H1 (cell line): ENCODE data around the gene LIG4. TPM values are rescaled to one million over a fixed set of nuclear protein-coding genes. Genes with fewer than 3 reads are reported as not detected.

Experiments used
- EP300 ChIP-seq, 2 experiments: IDR thresholded peaks; 1 replicate in 1 of 2; 2 replicates in 1 of 2; pipeline ENCODE4 v1.6.1; 2011 to 2012; ENCODE audit warnings: low read depth in 2 of 2, low read length in 2 of 2, mild to moderate bottlenecking in 2 of 2, borderline replicate concordance in 1 of 2, inconsistent platforms in 1 of 2, moderate library complexity in 1 of 2
- RNF2 ChIP-seq: fragments of 200-900, 300-1000 bp; sonication (generic); IDR thresholded peaks from 2 replicates; pipeline ENCODE4 v1.7.1; 2016; ENCODE audit warnings: borderline replicate concordance, low read depth, mild to moderate bottlenecking, antibody characterized with exemption, low read length; ENCODE audit not compliant: poor library complexity, severe bottlenecking; ENCODE audit errors: missing control alignments
- polyA plus RNA-seq, 7 experiments: library from polyadenylated mRNA; depleted of rRNA in 3 of 7; stranded (reverse) in 5 of 7; unstranded in 2 of 7; fragments of >200 nt in 5 of 7; fragments of 200-250 nt in 2 of 7; gene quantifications; 1 replicate in 5 of 7; 2 replicates in 1 of 7; 4 replicates in 1 of 7; pipeline versions ENCODE4 v1.2.1 to v1.2.3, GENCODE V29; 2011 to 2013; ENCODE audit warnings: missing spikeins in 2 of 7, mixed read lengths in 2 of 7
- total RNA-seq: library from RNA; stranded (reverse); fragmentation: NEBNext Ultra II Directional; extraction: Animal tissue kit (Norgen Biotek cat#: 25700); gene quantifications from 2 replicates; pipeline ENCODE4 v1.2.1, GENCODE V29; 2021

Gene LIG4
- total and polyA plus RNA-seq, 2 of the 8 experiments (the other 6 are each of a cell fraction or from before 2014, with no cell fraction given): 1.1 to 4.5 TPM

DNA sequence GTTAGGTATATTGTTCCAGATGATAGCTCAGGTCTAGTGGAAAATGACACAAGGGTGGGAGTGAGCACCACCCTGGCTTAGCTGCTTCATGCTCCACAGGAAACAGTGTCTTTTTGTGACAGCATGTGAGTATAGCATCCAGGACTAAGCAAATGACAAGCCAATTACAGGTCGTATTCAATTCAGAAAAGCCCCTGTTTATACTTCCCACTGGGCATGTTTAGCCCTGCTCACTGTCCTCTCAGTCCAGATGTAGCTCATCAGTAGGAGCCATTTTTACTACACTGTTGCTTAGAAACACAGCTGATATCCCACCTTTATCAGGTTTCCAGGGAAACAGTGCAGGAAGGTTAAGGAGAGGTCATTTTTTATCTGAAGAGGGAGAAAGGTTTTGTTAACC is 10.8 kb upstream of the LIG4 start (continued):
- TF ChIP-seq EP300 (IDR thresholded peaks at IDR 0.05; ENCODE audit: borderline replicate concordance in 1 of 2, low read depth in 2 of 2, low read length in 2 of 2): no peak
- TF ChIP-seq RNF2: no peak
